Stimulated activated CD8-positive, alpha-beta memory T cell treated with anti-CD3 and anti-CD28 coated beads, Interleukin-4, amount 100 ng/mL, for 4 hours (primary cell): ENCODE measurements around the gene ATP5F1C.

ENCODE experiments used
- DNase-seq, 2 donors: peaks; one replicate each; pipeline ENCODE4 v3.0.0-alpha.2; 2020; ENCODE audit warnings: low read depth in 2 of 2, low spot score in 1 of 2

The ATP5F1C gene

DNA sequence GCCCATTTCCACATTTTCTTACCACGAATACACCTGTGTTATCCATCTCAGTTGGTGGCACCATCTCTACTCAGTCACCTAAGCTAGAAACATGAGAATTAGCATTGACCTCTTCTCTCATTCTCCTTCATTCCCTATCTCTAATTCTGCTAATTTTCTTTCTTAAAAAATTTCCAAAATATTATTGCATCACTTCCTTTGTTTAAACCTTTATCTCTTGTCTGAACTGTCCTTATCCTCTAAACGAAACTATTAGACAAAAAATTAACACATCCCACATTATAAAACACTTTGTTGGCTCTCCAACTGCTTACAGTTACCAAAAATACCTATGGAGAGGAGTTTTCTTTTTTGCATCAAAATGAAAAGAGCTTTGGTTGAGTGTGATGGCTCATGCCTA is 48.6 kb downstream of the ATP5F1C start:
- no peak for DNase-seq

GRCh38 chr10:7846591-7846990 is 58.6 kb downstream of the ATP5F1C start:
- DNase-seq, result no peak

- no peak for DNase-seq
Measured at GRCh38 chr10:7853226-7853842, 65.4 kb downstream of the ATP5F1C start.

DNA sequence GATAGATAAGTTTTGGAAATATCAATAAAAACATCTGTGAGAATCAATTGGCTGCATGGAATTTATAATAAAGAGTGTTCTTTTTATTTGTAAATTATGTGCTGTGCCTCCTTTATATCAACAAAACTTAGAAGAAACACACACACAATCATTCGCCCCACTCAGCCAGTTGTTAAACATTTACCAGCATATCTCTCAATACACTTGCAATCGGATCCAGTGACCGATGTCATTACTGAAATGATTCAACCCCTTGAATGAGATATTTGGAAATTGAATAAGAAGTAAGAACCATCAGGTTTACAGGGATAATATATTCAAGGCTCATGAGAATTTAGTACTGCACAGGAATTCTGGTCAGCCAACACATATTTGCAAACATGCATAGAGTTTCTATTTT is 65.9 kb downstream of the ATP5F1C start:
- no peak for DNase-seq

- no peak for DNase-seq
Measured at GRCh38 chr10:7855205-7855604, 67.2 kb downstream of the ATP5F1C start.

- DNase-seq, result no peak
Measured at GRCh38 chr10:7856678-7857077, 68.7 kb downstream of the ATP5F1C start.

DNA sequence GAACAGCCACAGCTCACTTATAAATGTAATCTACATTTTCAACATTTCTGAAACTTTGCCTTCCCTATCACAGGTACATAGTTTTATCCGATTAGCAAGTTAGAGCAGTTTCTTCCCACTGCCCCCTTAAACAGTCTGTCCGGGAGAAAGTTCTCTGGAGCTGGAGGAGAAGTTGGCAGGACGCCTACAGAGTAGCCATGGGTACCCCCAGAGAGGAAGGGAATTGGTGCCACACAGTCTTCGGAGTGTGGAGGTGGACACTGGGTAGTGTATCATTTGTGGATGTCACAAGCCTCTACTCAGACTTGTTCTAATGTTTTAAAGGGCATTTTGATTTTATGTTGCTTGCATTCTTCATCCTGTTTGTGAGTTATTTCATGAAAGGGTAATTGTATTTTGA is 69.3 kb downstream of the ATP5F1C start:
- DNase-seq, result no peak
